Measurements from ENCODE around the gene CYTH4.

- TF ChIP-seq POLR2A (IDR thresholded peaks at IDR 0.05; ENCODE audit: low read length) (no peak), GATA1 (IDR thresholded peaks at IDR 0.05; ENCODE audit: low read depth, low read length) (no peak)
Measured at GRCh38 chr22:37340331-37341262, 58.3 kb downstream of the CYTH4 start.

Data from erythroblast (primary cell).